ENCODE measurements around the gene SRRM3. TPM values are rescaled to one million over a fixed set of nuclear protein-coding genes. Genes with fewer than 3 reads are reported as not detected.

Gene SRRM3
- total RNA-seq, 1 donor from 2014 or later: 3.4 TPM

GRCh38 chr7:76179686-76180085, 22.0 kb upstream of the SRRM3 start:
- no peaks in the 10 kb centered on the region for H3K27me3 ChIP-seq
- no peak for DNase-seq (ENCODE audit: low spot score in 2 of 2)
- no peak overlapping the region for H3K27ac ChIP-seq
- H3K4me1 ChIP-seq: no peaks in the 10 kb centered on the region
- no peaks in the 10 kb centered on the region for H3K9me3 ChIP-seq
- intact Hi-C loops (cut with DNase I): loop anchor here (2.0 kb wide), 1 partner anchor 103 kb away; no protein-coding TSS in a partner anchor
- TF ChIP-seq, protein P1, sequence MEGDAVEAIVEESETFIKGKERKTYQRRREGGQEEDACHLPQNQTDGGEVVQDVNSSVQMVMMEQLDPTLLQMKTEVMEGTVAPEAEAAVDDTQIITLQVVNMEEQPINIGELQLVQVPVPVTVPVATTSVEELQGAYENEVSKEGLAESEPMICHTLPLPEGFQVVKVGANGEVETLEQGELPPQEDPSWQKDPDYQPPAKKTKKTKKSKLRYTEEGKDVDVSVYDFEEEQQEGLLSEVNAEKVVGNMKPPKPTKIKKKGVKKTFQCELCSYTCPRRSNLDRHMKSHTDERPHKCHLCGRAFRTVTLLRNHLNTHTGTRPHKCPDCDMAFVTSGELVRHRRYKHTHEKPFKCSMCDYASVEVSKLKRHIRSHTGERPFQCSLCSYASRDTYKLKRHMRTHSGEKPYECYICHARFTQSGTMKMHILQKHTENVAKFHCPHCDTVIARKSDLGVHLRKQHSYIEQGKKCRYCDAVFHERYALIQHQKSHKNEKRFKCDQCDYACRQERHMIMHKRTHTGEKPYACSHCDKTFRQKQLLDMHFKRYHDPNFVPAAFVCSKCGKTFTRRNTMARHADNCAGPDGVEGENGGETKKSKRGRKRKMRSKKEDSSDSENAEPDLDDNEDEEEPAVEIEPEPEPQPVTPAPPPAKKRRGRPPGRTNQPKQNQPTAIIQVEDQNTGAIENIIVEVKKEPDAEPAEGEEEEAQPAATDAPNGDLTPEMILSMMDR (IDR thresholded peaks at IDR 0.05): no peak
- no peaks in the 10 kb centered on the region for H3K36me3 ChIP-seq
- H3K4me3 ChIP-seq: no peak overlapping the region

DNA sequence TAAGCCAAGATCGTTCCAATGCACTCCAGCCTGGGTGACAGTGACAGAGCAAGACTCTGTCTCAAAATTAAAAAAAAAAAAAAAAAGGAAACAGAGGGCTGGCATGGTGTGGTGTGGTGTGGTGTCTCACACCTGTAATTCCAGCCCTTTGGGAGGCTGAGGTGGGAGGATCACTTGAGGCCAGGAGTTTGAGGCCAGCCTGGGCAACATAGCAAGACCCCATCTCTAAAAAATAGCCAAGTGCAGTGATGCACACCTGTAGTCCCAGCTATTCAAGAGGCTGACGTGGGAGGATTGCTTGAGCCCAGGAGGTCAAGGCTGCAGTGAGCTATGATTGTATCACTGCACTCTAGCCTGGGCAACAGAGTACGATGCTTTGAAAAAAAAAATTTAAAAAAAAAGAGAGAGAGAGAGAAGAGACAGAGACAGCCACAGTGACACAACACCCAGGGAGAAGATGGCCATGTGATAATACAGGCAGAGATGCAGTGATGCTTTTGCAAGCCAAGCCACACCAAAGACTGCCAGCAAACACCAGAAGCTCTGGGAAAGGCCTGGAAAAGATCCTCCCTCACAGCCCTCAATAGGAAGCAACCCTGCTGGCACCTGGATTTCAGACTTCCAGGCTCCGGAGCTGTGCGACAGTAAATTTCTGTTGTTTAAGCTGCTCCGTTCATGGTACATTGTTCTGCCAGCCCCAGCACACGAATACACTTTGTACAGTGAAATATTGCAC, 19.3 kb upstream of the SRRM3 start:
- TF ChIP-seq, protein P1 (IDR thresholded peaks at IDR 0.05): no peak
- Histone ChIP-seq H3K36me3 (no peaks in the 10 kb centered on the region), H3K4me1 (no peaks in the 10 kb centered on the region), H3K4me3 (no peak overlapping the region), H3K27me3 (no peaks in the 10 kb centered on the region), H3K27ac (no peak overlapping the region), H3K9me3 (no peaks in the 10 kb centered on the region)
- intact Hi-C loops (cut with DNase I): no loop called here
- DNase-seq (ENCODE audit: low spot score in 2 of 2): no peak

DNA sequence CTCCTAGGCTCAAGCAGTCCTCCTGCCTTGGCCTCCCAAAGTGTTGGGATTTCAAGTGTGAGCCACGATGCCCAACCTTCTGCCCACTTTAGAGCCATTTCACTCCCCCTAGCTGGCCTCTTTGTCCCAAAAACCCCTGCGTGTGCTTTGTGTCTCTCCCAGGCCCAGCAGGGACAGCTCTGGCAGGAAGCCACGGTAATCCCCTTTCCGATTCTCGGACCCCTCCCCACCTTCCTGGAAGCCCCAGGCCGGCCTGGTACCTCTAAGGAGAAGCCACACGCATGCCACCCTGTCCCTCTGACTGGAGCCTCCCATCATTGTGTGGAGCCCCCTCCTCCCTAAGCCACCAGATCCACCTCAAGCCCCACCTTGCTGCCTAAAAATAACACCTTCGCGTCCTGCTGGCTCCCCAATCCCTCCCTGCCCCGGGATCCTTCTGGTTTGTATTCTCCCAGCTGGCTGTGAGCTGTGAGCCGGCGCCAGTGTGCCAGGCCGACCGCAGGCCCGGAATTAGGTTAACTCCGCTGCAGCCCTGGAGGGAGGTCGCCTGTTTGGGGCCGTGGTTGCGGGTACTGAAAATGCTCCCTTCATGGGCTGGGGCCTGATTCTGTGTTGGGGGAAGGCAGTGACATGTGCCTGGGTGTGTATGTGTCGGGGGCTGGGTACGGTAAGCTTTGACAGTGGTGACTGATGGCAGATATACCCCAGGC, 16.4 kb upstream of the SRRM3 start:
- no peak for DNase-seq (ENCODE audit: low spot score in 2 of 2)
- no peaks in the 10 kb centered on the region for H3K27me3 ChIP-seq
- TF ChIP-seq, protein P1 (IDR thresholded peaks at IDR 0.05): no peak
- no peaks in the 10 kb centered on the region for H3K9me3 ChIP-seq
- H3K27ac ChIP-seq: no peak overlapping the region
- H3K4me3 ChIP-seq: no peak overlapping the region
- intact Hi-C loops (cut with DNase I): no loop called here
- H3K36me3 ChIP-seq: no peaks in the 10 kb centered on the region
- no peaks in the 10 kb centered on the region for H3K4me1 ChIP-seq

GRCh38 chr7:76187272-76187671, 14.4 kb upstream of the SRRM3 start:
- Histone ChIP-seq H3K27ac (no peak overlapping the region), H3K36me3 (no peaks in the 10 kb centered on the region), H3K4me3 (no peak overlapping the region), H3K9me3 (peaks cover 0 to 5% of the 10 kb centered on the region in 2 donors), H3K4me1 (no peaks in the 10 kb centered on the region), H3K27me3 (no peaks in the 10 kb centered on the region)
- TF ChIP-seq, protein P1 (IDR thresholded peaks at IDR 0.05): no peak
- intact Hi-C loops (cut with DNase I): no loop called here
- no peak for DNase-seq (ENCODE audit: low spot score in 2 of 2)

- intact Hi-C loops (cut with DNase I): no loop called here
- TF ChIP-seq, protein P1 (IDR thresholded peaks at IDR 0.05): no peak
Observed at GRCh38 chr7:76189276-76189675, 12.4 kb upstream of the SRRM3 start.

More at GRCh38 chr7:76189276-76189675, 12.4 kb upstream of the SRRM3 start:
- Histone ChIP-seq H3K4me1 (no peaks in the 10 kb centered on the region), H3K27ac (no peak overlapping the region), H3K9me3 (peaks cover 0 to 5% of the 10 kb centered on the region in 2 donors), H3K27me3 (no peaks in the 10 kb centered on the region), H3K36me3 (no peaks in the 10 kb centered on the region), H3K4me3 (no peak overlapping the region)
- DNase-seq (ENCODE audit: low spot score in 2 of 2): no peak
